Body of pancreas (tissue), 4 donors: Measurements from ENCODE around the gene FST.

Experiments used
- CTCF ChIP-seq, 7 experiments: fragments of 450-650 bp in 4 of 7; fragments of 200-600 bp in 3 of 7; sonication (generic) in 3 of 7; IDR thresholded peaks; one replicate each; pipeline ENCODE4 v1.5.1; 2016 to 2019; ENCODE audit warnings: antibody characterized with exemption in 7 of 7
- POLR2A ChIP-seq, 3 donors: fragments of 450-650 bp; IDR thresholded peaks; one replicate each; pipeline ENCODE4 v1.6.1; 2016; ENCODE audit warnings: antibody characterized with exemption in 3 of 3, mild to moderate bottlenecking in 2 of 3

GRCh38 chr5:53445569-53445968 lies 34.9 kb upstream of the FST start:
- TF ChIP-seq CTCF (IDR thresholded peaks at IDR 0.05) (no peak), POLR2A (IDR thresholded peaks at IDR 0.05) (no peak)
